Colonic mucosa (tissue), 4 donors: Measurements from ENCODE around the gene CCNDBP1. TPM values are rescaled to one million over a fixed set of nuclear protein-coding genes. Genes with fewer than 3 reads are reported as not detected.
"Not testable (repeated sequence)": the region's sequence is repeated elsewhere in the genome, so short reads cannot be mapped to it uniquely, and the experiment has no call there.

Source experiments
- DNase-seq: peaks from one replicate; pipeline ENCODE4 v3.0.0-alpha.2; 2020
- H3K27ac ChIP-seq: fragments of 200-600 bp; one replicate; pipeline ENCODE4 v1.8.0; 2021
- H3K27me3 ChIP-seq: fragments of 200-600 bp; one replicate; pipeline ENCODE4 v1.8.0; 2021
- H3K36me3 ChIP-seq: fragments of 200-600 bp; one replicate; pipeline ENCODE4 v1.8.0; 2021
- H3K4me1 ChIP-seq: fragments of 200-600 bp; one replicate; pipeline ENCODE4 v1.8.0; 2021; ENCODE audit warnings: mild to moderate bottlenecking
- H3K4me3 ChIP-seq: fragments of 200-600 bp; one replicate; pipeline ENCODE4 v1.8.0; 2021
- H3K9ac ChIP-seq, 2 donors: one replicate each; pipeline ENCODE4 v1.7.0; 2013; ENCODE audit warnings: control low read depth in 2 of 2, low read depth in 2 of 2, low read length in 2 of 2
- H3K9me3 ChIP-seq: fragments of 200-600 bp; one replicate; pipeline ENCODE4 v1.8.0; 2021
- CTCF ChIP-seq: fragments of 200-600 bp; IDR thresholded peaks from one replicate; pipeline ENCODE4 v1.8.0; 2022; ENCODE audit warnings: antibody characterized with exemption, mild to moderate bottlenecking
- intact Hi-C: fragments of 100-400 bp; cut with DNase I; formaldehyde crosslinking; loops from one replicate; pipeline ENCODE4 v1.14.1; 2022
- total RNA-seq, 2 donors: library from RNA; stranded (reverse); fragmentation: NEBNext Ultra II Directional in 1 of 2; extraction: Animal tissue kit (Norgen Biotek cat#: 25700) in 1 of 2; gene quantifications; one replicate each; pipeline ENCODE4 v1.2.1, GENCODE V29; 2021
- donor health status: healthy.
- donor health status: DM: no; HTN: no; CAD: no.
- donor health status: DM: no; HTN: no; CAD: no.

Gene CCNDBP1
- total RNA-seq, 2 donors from 2014 or later = 48.2 to 64.5 TPM

- no peak overlapping the region for H3K27ac ChIP-seq
- H3K4me3 ChIP-seq = no peak overlapping the region
- H3K4me1 ChIP-seq = no peaks in the 10 kb centered on the region
- H3K27me3 ChIP-seq = no peaks in the 10 kb centered on the region
- TF ChIP-seq CTCF = no peak
- intact Hi-C loops = no loop called here
- peaks cover 5% of the 10 kb centered on the region for H3K36me3 ChIP-seq
- DNase-seq = no peak
- no peak overlapping the region for H3K9ac ChIP-seq
- no peaks in the 10 kb centered on the region for H3K9me3 ChIP-seq
These were observed 9.6 kb downstream of the CCNDBP1 start for GRCh38 chr15:43194795-43195194.

DNA sequence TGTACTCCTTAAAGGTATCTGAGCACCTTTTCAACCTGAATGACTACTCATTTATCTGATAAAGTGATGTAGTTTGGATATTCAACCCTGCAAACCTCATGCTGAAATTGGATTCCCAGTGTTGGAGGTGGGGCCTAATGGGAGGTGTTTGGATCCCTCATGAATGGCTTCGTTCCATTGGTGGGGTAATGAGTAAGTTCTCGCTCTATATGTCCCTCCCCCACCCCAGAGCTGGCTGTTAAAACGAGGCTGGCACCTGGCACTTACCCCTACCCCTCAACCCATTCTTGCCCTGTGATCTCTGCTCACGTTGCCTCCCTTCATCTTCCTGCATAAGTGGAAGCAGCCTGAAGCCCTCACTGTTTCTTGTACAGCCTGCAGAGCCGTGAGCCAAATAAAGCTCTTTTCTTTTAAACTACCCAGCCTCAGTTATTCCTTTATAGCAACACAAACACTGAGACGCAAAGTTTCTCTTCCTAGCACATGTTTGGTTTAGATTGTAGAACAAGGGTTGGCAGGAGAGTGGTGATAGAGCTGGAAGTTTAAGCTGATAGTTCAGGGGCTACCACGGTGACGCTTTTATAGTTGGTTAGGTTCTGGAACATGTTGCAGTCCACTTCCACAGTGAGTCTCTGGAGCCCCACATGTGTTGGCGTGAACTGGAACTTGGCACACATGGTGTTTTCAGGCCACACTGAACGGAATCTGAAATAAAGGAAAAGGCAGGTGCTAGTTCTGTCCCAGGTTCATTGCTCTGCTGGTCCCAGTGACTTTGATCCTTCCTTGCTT, 11.8 kb downstream of the CCNDBP1 start:
- DNase-seq = no peak
- intact Hi-C loops = no loop called here
- TF ChIP-seq CTCF = no peak
- no peaks in the 10 kb centered on the region for H3K27me3 ChIP-seq
- no peak overlapping the region for H3K27ac ChIP-seq
- no peaks in the 10 kb centered on the region for H3K36me3 ChIP-seq
- no peaks in the 10 kb centered on the region for H3K9me3 ChIP-seq
- no peak overlapping the region for H3K4me3 ChIP-seq
- no peaks in the 10 kb centered on the region for H3K4me1 ChIP-seq
- no peak overlapping the region for H3K9ac ChIP-seq

GRCh38 chr15:43197773-43198172, 12.6 kb downstream of the CCNDBP1 start:
- H3K9me3 ChIP-seq, H3K4me3 ChIP-seq, H3K27ac ChIP-seq, DNase-seq, H3K36me3 ChIP-seq, H3K9ac ChIP-seq, intact Hi-C loops, H3K27me3 ChIP-seq, H3K4me1 ChIP-seq: not testable (repeated sequence)

- DNase-seq, H3K9me3 ChIP-seq, intact Hi-C loops, H3K36me3 ChIP-seq, H3K4me3 ChIP-seq, H3K9ac ChIP-seq, H3K27me3 ChIP-seq, H3K27ac ChIP-seq, H3K4me1 ChIP-seq: not testable (repeated sequence)
These were observed 13.4 kb downstream of the CCNDBP1 start for GRCh38 chr15:43198556-43198955.

DNA sequence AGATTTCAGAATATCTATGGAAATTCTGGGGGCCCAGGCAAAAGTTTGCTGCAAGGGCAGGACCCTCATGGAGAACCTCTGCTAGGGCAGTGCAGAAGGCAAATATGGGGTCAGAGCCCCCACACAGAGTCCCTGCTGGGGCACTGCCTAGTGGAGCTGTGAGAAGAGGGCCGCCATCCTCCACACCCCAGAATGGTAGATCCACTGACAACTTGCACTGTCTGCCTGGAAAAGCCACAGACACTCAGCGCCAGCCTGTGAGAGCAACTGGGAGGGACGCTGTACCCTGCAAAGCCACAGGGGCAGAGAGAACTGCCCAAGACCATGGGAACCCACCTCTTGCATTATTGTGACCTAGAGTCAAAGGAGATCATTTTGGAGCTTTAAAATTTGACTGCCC, 13.8 kb downstream of the CCNDBP1 start:
- intact Hi-C loops = no loop called here

DNA sequence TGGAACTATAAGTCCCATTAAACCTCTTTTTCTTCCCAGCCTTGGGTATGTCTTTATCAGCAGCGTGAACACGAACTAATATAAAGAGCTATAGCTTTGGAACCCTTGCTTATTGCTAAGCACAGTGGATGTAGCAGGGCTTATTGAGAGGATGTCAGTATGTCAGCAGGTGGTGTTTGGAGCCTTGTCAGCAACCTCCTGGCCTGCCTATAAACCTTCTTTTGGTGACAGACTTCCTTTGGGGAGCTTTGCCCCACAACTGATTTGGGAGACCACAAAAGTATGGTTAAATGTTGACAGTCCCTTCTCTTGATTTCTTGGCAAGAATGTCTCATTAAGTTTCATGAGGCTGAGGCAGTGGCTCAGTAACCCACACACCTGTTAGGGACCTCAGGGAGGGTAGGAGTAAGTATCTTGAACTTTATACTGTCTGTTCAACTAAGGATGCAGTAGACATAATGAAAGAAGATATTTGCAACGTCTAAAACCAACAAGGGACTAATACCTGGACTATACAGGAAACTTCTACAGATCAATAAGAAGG, 14.8 kb downstream of the CCNDBP1 start:
- no peaks in the 10 kb centered on the region for H3K9me3 ChIP-seq
- H3K36me3 ChIP-seq = no peaks in the 10 kb centered on the region
- H3K27ac ChIP-seq = no peak overlapping the region
- H3K27me3 ChIP-seq = no peaks in the 10 kb centered on the region
- intact Hi-C loops = no loop called here
- TF ChIP-seq CTCF = no peak
- no peak for DNase-seq
- H3K9ac ChIP-seq = no peak overlapping the region
- no peaks in the 10 kb centered on the region for H3K4me1 ChIP-seq
- no peak overlapping the region for H3K4me3 ChIP-seq

More for the DNA sequence above, 13.8 kb downstream of the CCNDBP1 start:
- Histone ChIP-seq H3K4me3 (no peak overlapping the region), H3K27me3 (no peaks in the 10 kb centered on the region), H3K9ac (no peak overlapping the region), H3K4me1 (no peaks in the 10 kb centered on the region), H3K36me3 (no peaks in the 10 kb centered on the region), H3K9me3 (no peaks in the 10 kb centered on the region), H3K27ac (no peak overlapping the region)
- no peak for DNase-seq
- no peak for TF ChIP-seq CTCF
